Measurements from ENCODE around the gene CLIC5. TPM values are rescaled to one million over a fixed set of nuclear protein-coding genes. Genes with fewer than 3 reads are reported as not detected.

The CLIC5 gene
- total RNA-seq, 1 experiment from 2014 or later: not detected

DNA sequence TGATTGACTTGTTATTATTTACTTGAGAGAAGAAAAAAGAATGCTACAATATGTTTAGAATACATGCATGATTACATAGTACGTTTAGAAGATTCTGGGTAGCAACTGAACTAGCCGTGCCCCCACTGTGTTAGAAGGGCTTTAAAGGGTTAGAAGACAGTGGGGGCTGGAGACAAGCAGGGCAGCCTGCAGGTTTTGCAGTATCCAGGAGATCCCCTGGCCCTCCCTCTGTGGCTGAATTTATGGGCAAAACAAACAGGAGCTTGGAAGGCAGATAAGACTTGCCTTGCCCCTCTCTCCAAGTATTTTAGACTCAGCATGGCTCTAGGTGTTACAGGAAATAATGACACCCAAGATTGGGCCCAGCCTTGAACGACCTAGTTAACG is 179.2 kb downstream of the CLIC5 start:
- no peak overlapping the region for H3K4me3 Mint-ChIP-seq (ENCODE audit: unreplicated experiment)
- DNase-seq (ENCODE audit: unreplicated experiment): no peak
- ChIA-PET CTCF (interaction anchor here (0.6 to 1.1 kb wide), 3 partner anchors 16 to 1361 kb away, joined by 3 to 4 read pairs (median 3); no protein-coding TSS in a partner anchor), POLR2A (interaction anchor here (0.5 kb wide), 1 partner anchor 10 kb away, joined by 3 read pairs; no protein-coding TSS in a partner anchor)
- BruUV-seq (replicated peaks): no TSS peak
- no peaks in the 10 kb centered on the region for H3K27me3 Mint-ChIP-seq (ENCODE audit: insufficient read depth, unreplicated experiment)
- intact Hi-C loops (cut with micrococcal nuclease): no loop called here
- no peak overlapping the region for H3K27ac Mint-ChIP-seq (ENCODE audit: low read depth, unreplicated experiment)
- no peaks in the 10 kb centered on the region for H3K9me3 Mint-ChIP-seq (ENCODE audit: unreplicated experiment)
- TF ChIP-seq, protein P1, sequence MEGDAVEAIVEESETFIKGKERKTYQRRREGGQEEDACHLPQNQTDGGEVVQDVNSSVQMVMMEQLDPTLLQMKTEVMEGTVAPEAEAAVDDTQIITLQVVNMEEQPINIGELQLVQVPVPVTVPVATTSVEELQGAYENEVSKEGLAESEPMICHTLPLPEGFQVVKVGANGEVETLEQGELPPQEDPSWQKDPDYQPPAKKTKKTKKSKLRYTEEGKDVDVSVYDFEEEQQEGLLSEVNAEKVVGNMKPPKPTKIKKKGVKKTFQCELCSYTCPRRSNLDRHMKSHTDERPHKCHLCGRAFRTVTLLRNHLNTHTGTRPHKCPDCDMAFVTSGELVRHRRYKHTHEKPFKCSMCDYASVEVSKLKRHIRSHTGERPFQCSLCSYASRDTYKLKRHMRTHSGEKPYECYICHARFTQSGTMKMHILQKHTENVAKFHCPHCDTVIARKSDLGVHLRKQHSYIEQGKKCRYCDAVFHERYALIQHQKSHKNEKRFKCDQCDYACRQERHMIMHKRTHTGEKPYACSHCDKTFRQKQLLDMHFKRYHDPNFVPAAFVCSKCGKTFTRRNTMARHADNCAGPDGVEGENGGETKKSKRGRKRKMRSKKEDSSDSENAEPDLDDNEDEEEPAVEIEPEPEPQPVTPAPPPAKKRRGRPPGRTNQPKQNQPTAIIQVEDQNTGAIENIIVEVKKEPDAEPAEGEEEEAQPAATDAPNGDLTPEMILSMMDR (IDR thresholded peaks at IDR 0.05; ENCODE audit: unreplicated experiment): no peak
- H3K36me3 Mint-ChIP-seq (ENCODE audit: insufficient read depth, unreplicated experiment): no peaks in the 10 kb centered on the region
- no peaks in the 10 kb centered on the region for H3K4me1 Mint-ChIP-seq (ENCODE audit: insufficient read depth, unreplicated experiment)

DNA sequence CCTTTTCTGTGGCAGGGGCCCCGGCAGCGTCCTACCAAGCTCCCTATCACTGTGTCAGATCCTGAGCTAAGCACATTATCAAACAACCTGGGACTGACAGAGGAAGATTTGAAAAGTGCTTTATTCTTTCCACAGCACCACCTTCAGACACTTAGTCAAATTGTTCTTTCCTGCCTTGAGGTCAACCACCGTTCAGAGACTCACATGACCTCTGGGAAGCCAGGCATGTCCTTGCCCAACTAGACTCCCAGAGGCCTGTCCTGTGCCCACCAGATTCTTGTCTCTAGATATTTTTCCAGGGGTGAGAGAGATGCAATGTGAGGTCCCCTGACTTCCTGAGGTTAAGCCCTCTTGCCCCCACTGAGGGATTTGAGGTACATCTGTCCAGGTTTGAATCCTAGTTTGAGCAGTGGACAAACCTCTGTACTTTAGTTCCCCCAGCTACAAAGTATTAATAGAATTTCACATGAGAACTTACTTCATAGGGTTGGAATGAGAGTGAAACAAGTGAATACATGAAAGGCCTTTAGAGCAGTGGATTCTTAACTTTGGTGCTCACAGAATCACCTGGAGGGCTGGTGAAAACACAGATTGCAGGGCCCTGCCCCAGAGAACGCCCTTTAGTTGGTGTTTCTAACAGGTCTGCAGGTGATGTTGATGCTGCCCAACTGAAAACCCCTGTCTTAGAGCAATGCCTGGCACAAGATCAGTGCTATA is 179.8 kb downstream of the CLIC5 start:
- Mint-ChIP-seq H3K9me3 (ENCODE audit: unreplicated experiment) (no peaks in the 10 kb centered on the region), H3K27ac (ENCODE audit: low read depth, unreplicated experiment) (no peak overlapping the region), H3K27me3 (ENCODE audit: insufficient read depth, unreplicated experiment) (no peaks in the 10 kb centered on the region), H3K4me3 (ENCODE audit: unreplicated experiment) (no peak overlapping the region), H3K4me1 (ENCODE audit: insufficient read depth, unreplicated experiment) (no peaks in the 10 kb centered on the region), H3K36me3 (ENCODE audit: insufficient read depth, unreplicated experiment) (no peaks in the 10 kb centered on the region)
- CTCF ChIA-PET: interaction anchor here (0.9 to 1.1 kb wide), 2 partner anchors 17 to 23 kb away, joined by 3 read pairs; no protein-coding TSS in a partner anchor
- no TSS peak for BruUV-seq (replicated peaks)
- no peak for DNase-seq (ENCODE audit: unreplicated experiment)
- intact Hi-C loops (cut with micrococcal nuclease): no loop called here
- TF ChIP-seq, protein P1 (IDR thresholded peaks at IDR 0.05; ENCODE audit: unreplicated experiment): no peak
- POLR2A ChIA-PET: interaction anchor here (0.5 kb wide), 1 partner anchor 11 kb away, joined by 3 read pairs; no protein-coding TSS in a partner anchor

DNA sequence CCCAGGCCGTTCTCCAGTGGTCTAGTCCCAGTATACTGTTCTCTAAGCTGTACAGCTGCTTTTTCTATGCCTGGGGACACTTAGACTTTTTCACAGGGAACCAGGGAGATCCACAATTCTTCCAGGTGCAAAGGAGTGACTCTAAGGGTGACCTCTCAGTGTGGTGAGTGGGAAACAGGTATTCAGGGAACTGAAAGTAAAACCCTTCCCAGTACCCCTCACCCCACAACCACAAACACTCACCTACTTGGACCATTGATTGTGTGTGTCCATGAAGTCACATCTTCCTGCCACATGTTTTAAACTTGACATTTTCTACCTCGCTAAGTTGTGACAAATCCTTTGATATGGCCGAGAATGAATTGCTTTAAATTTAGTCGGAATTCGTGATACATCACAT is 183.6 kb downstream of the CLIC5 start:
- TF ChIP-seq, protein P1 (IDR thresholded peaks at IDR 0.05; ENCODE audit: unreplicated experiment): no peak
- ChIA-PET CTCF (interaction anchor here (0.7 kb wide), 1 partner anchor 624 kb away, joined by 3 read pairs; no protein-coding TSS in a partner anchor), POLR2A (no interaction called here)
- H3K4me3 Mint-ChIP-seq (ENCODE audit: unreplicated experiment): no peak overlapping the region
- H3K27ac Mint-ChIP-seq (ENCODE audit: low read depth, unreplicated experiment): no peak overlapping the region
- peaks cover 4% of the 10 kb centered on the region for H3K4me1 Mint-ChIP-seq (ENCODE audit: insufficient read depth, unreplicated experiment)
- intact Hi-C loops (cut with micrococcal nuclease): no loop called here
- H3K27me3 Mint-ChIP-seq (ENCODE audit: insufficient read depth, unreplicated experiment): no peaks in the 10 kb centered on the region
- BruUV-seq (replicated peaks): no TSS peak
- no peak for DNase-seq (ENCODE audit: unreplicated experiment)
- H3K9me3 Mint-ChIP-seq (ENCODE audit: unreplicated experiment): no peaks in the 10 kb centered on the region
- no peaks in the 10 kb centered on the region for H3K36me3 Mint-ChIP-seq (ENCODE audit: insufficient read depth, unreplicated experiment)

Other genes starting within 250 kb of the CLIC5 start
- 0.30 and 0.32 TPM in 2 replicates for gene ENPP4, start 114.1 kb upstream of the CLIC5 start, total RNA-seq (2022)
- gene ENPP5, start 155.1 kb upstream of the CLIC5 start, total RNA-seq (2022): 0.07 TPM in 1 of 2 replicates, not detected in the other

Measured in MCF 10A (cell line).